ENCODE results near the gene PAX2. TPM values are rescaled to one million over a fixed set of nuclear protein-coding genes. Genes with fewer than 3 reads are reported as not detected.

The PAX2 gene
- total RNA-seq, 2 experiments from 2014 or later = not detected

DNA sequence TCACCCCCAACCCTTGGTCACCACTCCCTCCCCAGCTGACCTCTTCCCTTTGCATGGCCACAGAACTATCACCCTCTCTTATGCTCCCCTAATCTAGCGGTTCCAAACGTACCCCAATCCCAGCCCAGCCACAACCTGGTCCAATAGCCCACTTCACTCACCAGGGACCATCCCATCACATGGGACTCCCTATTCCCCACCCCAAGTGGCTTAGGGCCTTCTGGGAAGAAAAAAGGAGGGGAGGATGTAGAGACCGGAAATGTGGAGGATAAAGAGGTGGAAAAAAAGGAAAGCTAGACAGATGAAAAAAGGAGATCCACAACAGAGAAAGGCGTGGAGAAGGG is 30.3 kb upstream of the PAX2 start:
- H3K36me3 Mint-ChIP-seq = peaks cover 2% of the 10 kb centered on the region
- H3K4me1 Mint-ChIP-seq = peaks cover 5% of the 10 kb centered on the region
- POLR2A ChIA-PET = no interaction called here
- ATAC-seq (ENCODE audit: low read depth) (no peak), DNase-seq (no peak)
- peaks cover 86% of the 10 kb centered on the region for H3K27me3 Mint-ChIP-seq
- H3K27ac Mint-ChIP-seq = no peak overlapping the region
- H3K9me3 Mint-ChIP-seq = no peaks in the 10 kb centered on the region
- peak overlapping the region; percentile 55 for H3K4me3 Mint-ChIP-seq

DNA sequence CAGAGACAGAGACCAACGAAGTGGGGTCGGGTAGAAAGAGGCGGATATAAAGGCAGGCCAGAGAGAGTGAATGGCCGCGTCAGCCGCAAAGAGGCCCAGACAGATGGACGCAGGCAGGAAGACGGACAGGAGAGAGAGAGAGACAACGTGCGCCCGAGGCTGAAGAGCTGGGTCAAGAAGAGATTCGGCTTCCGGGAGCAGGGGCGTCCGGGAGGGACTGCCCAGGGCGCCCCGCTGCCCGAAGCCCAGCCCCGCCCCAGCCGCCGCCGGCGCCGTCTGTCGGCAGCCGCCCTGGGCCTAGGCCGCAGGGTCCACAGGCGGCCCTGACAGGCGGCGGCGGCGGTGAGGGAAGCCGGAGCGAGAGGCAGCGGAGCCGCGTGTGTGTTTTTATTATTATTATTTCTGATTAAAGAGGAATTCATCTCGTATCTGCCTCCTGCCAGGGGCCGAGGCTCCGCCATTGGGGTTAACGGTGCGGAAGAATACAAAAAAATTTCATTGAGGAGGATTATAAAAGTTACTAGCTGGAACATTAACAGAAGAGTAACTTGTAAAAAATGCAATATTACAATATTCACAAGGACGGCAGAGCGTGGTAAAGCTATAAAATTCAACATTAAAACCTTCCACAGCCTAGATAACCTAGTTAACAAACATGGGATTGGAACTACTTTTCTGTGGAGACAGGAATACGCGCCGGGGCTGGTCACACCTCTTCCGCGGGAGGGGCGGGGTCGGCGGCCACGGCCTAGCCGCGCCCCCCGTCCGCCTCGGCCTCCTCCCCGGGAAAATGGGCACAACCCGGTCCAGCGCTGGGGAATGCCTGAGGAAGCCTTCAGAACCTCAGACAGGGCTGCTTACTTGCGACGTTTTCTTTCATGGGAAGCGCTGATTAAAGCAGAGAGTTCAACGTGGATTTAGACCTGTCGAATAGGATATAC is 29.7 kb upstream of the PAX2 start:
- Mint-ChIP-seq H3K27me3 (peaks cover 87% of the 10 kb centered on the region), H3K27ac (no peak overlapping the region), H3K36me3 (peaks cover 2% of the 10 kb centered on the region), H3K4me1 (peaks cover 8% of the 10 kb centered on the region), H3K4me3 (peak overlapping the region; percentile 55), H3K9me3 (no peaks in the 10 kb centered on the region)
- POLR2A ChIA-PET = no interaction called here
- DNase-seq (no peak), ATAC-seq (ENCODE audit: low read depth) (no peak)

DNA sequence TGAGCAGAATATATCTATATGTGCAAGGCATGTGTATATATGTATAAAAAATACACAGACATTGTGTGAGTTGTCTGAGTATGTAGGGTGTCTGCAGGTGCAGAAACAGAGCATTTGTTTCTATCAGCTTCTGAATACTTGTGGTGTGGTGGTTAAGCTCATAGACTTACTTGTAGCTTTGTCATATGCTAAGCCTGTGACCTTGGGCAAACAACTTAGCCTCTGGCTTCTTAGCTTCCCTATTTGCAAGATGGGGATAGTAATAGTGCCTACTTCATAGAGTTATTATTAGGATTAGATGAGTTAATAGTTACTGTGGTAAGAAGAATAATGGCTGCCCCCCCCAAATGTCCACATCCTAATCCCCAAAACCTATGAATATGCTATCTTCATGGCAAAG is 28.2 kb upstream of the PAX2 start:
- DNase-seq (no peak), ATAC-seq (ENCODE audit: low read depth) (no peak)
- POLR2A ChIA-PET = no interaction called here
- no peak overlapping the region for H3K4me3 Mint-ChIP-seq
- no peaks in the 10 kb centered on the region for H3K9me3 Mint-ChIP-seq
- H3K27me3 Mint-ChIP-seq = peaks cover 82% of the 10 kb centered on the region
- peaks cover 2% of the 10 kb centered on the region for H3K36me3 Mint-ChIP-seq
- H3K4me1 Mint-ChIP-seq = peaks cover 8% of the 10 kb centered on the region
- H3K27ac Mint-ChIP-seq = no peak overlapping the region

DNA sequence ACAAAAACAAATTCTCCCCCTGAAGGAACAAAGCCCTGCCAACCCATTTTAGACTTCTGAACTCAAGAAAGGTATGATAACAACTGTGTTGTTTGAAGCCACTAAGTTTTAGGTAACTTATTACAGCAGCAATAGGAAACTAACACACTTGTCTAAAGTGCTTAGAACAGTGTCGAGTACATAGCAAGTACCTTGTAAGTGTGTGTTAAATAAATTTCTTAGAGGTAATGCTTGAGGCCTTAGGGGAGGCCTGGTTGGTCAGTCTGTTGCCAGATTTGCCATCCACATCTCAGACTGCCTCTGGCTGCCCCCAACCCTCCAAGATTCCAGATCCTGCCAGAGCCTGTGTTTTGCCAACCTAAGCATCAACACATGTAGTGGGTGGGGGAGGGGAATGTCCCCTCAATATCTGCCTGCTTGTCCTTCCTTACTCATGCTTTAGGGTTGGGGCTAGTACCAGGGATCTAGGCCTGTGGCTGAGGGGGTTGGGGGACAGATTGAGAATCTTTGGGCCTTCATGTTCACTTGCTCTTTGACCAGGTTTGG is 27.1 kb upstream of the PAX2 start:
- peaks cover 2% of the 10 kb centered on the region for H3K36me3 Mint-ChIP-seq
- H3K27ac Mint-ChIP-seq = no peak overlapping the region
- peaks cover 82% of the 10 kb centered on the region for H3K27me3 Mint-ChIP-seq
- POLR2A ChIA-PET = no interaction called here
- no peaks in the 10 kb centered on the region for H3K9me3 Mint-ChIP-seq
- ATAC-seq (ENCODE audit: low read depth) = no peak
- no peak for DNase-seq
- H3K4me1 Mint-ChIP-seq = peaks cover 10% of the 10 kb centered on the region
- no peak overlapping the region for H3K4me3 Mint-ChIP-seq

DNA sequence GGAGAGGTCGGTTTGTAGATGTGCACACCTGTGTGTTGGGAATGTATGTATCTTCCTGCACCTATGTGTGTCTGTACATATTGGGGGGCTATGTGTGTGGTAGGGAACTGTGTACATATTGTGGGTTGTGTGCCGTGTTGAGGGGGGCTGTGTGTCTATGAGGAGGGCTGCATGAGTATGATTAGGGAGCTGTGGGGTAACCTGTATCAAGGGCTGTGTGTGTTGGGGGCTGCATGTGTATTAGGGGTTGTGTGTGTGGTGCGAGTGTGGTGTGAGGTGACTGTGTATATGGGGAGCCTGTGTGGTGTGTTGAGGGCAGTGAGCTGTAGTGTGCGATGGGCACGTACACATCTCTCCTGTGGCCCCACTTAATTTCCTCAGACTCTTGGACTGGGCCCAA is 22.2 kb upstream of the PAX2 start:
- no peak overlapping the region for H3K4me3 Mint-ChIP-seq
- H3K36me3 Mint-ChIP-seq = peaks cover 2% of the 10 kb centered on the region
- ATAC-seq (ENCODE audit: low read depth) = no peak
- no peak for DNase-seq
- H3K9me3 Mint-ChIP-seq = no peaks in the 10 kb centered on the region
- peaks cover 78% of the 10 kb centered on the region for H3K27me3 Mint-ChIP-seq
- POLR2A ChIA-PET = no interaction called here
- no peak overlapping the region for H3K27ac Mint-ChIP-seq
- peaks cover 7% of the 10 kb centered on the region for H3K4me1 Mint-ChIP-seq

DNA sequence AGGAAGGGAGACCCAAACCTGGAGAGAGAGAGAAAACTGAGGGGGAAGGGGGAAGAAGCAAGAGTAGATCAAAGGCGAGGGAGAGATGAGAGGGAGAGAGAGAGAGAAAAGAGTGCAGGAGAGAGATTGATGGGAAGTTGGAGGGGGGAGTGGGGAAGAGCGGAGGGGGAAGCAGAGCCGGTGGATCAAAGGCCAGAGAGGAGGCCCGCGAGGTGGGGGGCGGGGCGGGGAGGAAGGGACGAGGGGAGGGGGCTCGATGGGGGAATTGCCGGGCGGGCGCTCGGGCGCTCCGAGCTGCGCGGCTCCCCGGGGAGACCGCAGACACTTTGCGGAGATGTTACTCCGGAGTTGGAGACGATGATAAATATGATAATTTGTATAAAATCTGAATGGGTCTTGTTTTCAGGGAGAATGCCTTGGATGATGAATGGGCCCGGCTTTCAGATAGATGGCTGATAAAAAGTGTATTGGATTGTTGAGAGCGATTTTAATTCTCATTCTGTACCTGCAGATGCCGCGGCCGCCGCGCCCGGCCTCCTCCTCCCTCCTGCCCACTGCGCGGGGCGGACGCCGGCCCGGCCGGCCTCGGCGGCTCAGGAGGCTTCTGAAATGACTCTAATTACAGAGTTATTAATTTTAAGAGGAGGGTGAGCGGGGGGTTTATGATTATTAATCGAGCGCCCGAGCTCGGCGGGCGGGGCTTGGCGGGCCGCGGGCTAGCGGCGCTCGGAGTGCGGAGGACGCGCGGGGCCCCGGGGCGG is 21.4 kb upstream of the PAX2 start:
- POLR2A ChIA-PET = no interaction called here
- Mint-ChIP-seq H3K4me1 (peaks cover 7% of the 10 kb centered on the region), H3K4me3 (peak overlapping the region; percentile 20), H3K27me3 (peaks cover 81% of the 10 kb centered on the region), H3K27ac (peak overlapping the region; percentile 44), H3K9me3 (no peaks in the 10 kb centered on the region), H3K36me3 (peaks cover 2% of the 10 kb centered on the region)
- ATAC-seq (ENCODE audit: low read depth) = no peak
- DNase-seq = no peak

DNA sequence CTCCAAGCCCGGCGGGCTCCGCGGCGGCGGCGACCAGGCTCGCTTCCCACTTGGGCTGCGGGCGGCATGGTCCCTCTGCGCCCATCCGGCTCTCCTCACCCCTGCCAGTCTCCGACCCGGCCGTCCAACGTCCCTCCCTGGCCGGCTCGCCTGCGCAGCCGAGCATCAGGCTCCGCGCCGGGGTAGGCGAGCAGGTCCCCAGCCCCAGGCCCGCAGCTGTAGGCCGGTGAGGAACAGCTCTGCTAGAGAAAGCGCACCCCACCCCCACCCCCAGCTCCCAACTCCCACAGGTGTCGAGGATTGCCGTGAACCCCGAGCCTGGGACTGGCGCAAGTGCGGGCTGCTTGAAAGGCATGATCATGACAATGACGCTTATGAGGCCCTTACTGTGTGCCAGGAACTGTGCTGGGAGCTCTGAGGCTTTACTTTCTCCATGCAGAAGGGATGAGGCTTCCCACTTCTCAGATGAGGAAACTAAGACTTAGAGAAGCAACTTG is 20.8 kb upstream of the PAX2 start:
- ATAC-seq (ENCODE audit: low read depth) = no peak
- H3K9me3 Mint-ChIP-seq = no peaks in the 10 kb centered on the region
- peaks cover 9% of the 10 kb centered on the region for H3K4me1 Mint-ChIP-seq
- H3K36me3 Mint-ChIP-seq = peaks cover 2% of the 10 kb centered on the region
- no peak overlapping the region for H3K4me3 Mint-ChIP-seq
- H3K27me3 Mint-ChIP-seq = peaks cover 83% of the 10 kb centered on the region
- POLR2A ChIA-PET = no interaction called here
- no peak overlapping the region for H3K27ac Mint-ChIP-seq
- no peak for DNase-seq

DNA sequence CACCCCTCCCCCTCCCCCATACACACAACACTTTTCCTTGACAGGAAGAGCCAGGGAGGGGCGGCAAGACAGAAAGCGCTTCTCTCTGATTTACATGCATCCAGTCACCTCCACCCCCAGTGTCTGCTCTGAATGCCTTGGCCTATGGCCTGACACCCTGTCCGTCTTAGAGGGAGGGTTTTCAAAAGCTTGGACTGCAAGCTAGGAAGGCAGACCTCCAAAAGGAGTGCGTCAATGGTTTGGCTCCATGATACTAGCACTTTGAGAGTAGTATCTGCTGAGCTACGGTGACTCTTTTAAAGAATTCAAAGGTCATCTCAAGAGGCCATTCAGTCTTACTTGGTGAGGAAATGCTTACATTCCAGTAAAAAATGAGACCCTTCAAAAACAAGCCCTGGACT is 20.3 kb upstream of the PAX2 start:
- Mint-ChIP-seq H3K4me3 (no peak overlapping the region), H3K4me1 (peaks cover 9% of the 10 kb centered on the region), H3K36me3 (peaks cover 2% of the 10 kb centered on the region), H3K9me3 (no peaks in the 10 kb centered on the region), H3K27ac (no peak overlapping the region), H3K27me3 (peaks cover 82% of the 10 kb centered on the region)
- POLR2A ChIA-PET = no interaction called here
- DNase-seq (no peak), ATAC-seq (ENCODE audit: low read depth) (no peak)

DNA sequence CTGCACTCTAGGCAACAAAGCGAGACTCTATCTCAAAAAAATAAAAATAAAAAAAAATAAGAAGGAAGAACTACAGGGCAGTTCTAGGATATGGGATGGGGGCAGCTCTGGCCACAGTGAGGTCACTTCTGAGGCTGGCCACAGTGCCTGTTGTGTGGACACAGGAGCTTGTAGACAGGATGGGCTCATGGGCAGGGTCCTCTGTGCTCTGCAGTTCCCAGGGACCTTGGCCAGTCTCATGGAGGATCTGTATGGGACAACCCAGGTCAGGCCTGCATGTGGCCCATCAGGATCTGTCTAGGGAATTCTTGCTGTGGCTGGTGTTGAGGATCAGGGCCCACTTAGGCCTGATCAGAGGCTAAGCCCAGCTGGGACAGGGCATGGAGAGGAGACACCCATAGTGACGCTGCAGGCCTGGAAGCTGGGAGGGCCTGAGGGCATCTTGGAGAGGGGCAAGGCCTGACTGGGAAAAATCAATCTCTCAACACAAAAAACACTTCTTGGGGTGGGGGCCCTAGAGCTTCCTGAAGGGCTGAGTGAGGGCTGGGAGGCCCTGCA is 19.4 kb upstream of the PAX2 start:
- POLR2A ChIA-PET = no interaction called here
- H3K9me3 Mint-ChIP-seq = no peaks in the 10 kb centered on the region
- H3K27me3 Mint-ChIP-seq = peaks cover 86% of the 10 kb centered on the region
- H3K36me3 Mint-ChIP-seq = peaks cover 2% of the 10 kb centered on the region
- DNase-seq (no peak), ATAC-seq (ENCODE audit: low read depth) (no peak)
- H3K27ac Mint-ChIP-seq = no peak overlapping the region
- H3K4me3 Mint-ChIP-seq = no peak overlapping the region
- H3K4me1 Mint-ChIP-seq = peaks cover 8% of the 10 kb centered on the region

DNA sequence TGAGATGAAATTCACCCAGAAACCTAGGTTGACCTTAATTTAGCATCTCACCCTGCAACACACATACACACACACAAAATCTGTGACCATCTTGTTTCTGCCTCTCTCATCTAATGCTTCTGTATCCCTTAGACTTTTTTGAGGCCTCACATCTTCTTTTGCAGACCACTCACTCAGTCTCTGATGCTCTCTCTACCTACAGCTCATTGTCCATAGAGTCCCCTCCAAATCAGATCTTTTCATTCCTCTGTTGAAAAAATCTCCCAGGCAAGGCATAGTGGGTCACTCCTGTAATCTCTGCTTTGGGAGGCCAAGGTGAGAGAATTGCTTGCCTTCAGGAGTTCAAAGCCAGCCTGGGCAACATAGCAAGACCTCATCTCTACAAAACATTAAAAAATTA is 17.6 kb upstream of the PAX2 start:
- Mint-ChIP-seq H3K9me3 (no peaks in the 10 kb centered on the region), H3K4me1 (peaks cover 11% of the 10 kb centered on the region), H3K4me3 (no peak overlapping the region), H3K27me3 (peaks cover 88% of the 10 kb centered on the region), H3K27ac (no peak overlapping the region), H3K36me3 (peaks cover 2% of the 10 kb centered on the region)
- ATAC-seq (ENCODE audit: low read depth) (no peak), DNase-seq (no peak)
- POLR2A ChIA-PET = no interaction called here

DNA sequence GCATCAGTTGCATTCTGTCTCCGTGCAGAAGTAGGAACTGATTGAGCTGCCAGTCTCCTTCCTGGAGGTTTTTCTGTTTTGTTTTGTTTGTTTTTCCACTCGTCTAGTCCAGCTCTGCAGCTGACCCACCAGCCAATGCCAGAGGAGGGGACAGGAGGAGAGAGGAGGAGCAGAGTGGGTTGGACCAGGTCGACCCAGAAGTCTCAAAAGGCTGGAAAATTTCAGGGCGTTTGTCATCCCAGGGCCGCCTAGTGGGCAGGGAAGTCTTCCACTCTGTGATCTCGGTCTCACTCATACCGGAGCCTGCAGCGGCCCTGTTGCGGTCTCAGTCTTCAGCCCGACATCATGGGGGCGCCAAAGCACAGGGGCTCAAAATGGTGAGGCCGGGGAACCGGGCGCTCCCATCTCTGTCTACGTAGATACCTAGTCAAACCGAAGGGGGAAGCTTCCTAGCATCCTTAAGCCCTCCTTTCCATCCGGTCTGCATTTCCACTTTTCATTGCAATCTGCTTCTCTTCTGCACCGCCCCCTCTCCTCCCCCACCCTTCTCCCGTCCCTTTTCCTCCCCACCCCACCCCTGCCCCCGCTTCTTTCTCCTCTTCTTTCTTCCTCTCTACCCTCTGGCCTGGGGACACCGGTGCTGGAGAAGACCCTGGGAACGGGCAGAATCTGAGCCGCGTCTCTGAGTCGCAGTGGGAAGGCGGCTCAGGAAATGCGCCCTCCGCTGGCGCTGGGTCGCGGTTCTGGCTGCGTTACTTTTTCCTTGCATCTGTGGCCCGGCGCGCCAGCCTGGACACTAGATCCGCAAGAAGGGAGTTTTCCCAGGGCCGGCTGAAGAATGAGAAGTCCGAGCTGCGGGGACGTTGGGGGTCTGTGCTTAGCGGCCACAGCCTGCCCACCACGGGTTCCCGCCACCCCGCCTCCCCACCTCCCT is 16.2 kb upstream of the PAX2 start:
- H3K27me3 Mint-ChIP-seq = peaks cover 89% of the 10 kb centered on the region
- DNase-seq = no peak
- peak overlapping the region; percentile 36 for H3K4me3 Mint-ChIP-seq
- no peaks in the 10 kb centered on the region for H3K9me3 Mint-ChIP-seq
- H3K27ac Mint-ChIP-seq = no peak overlapping the region
- no peaks in the 10 kb centered on the region for H3K36me3 Mint-ChIP-seq
- H3K4me1 Mint-ChIP-seq = peaks cover 6% of the 10 kb centered on the region
- POLR2A ChIA-PET = no interaction called here
- ATAC-seq (ENCODE audit: low read depth) = peak; percentile 54

DNA sequence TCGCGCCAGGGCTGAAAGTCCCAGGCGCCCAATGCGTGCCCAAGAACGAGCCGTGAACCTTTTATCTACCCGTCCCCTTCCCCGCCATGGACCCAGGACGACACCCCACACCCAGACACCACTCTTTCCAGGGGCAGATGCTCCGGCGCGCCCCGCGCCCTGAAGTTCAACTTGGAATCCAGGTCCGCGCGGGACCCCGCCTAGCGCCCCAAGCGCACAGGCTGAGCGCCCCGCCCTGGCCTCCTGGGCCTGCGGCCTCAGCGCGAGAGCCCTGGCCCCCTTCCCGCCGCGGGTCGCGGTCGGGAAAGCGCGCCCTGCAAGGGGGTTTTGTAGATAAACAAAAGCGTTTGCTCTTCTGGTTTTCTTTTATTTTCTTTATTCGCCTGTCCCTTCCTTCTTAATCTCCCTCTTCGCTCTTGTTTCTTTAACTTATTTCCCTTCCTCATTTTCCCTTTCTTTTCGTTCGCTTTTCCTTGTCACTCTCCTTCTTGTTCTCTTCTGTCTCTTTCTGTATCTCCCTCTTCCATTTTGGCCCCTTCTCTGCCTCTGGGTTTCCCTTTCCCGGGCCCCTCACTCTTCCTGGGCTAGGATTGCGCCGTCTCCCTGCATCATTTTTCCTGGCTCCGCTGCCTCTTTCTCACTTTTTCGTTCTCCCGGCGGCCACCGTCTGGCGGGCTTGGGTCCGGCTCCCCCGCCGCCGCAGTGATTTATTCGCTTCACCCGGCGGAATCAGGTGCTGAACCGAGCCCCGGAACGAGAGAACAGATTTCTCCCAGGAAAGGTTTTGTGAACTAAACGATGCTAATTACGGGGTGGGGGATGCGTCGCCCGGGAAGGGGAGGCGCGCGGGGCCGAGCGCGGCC is 15.3 kb upstream of the PAX2 start:
- Mint-ChIP-seq H3K9me3 (no peaks in the 10 kb centered on the region), H3K36me3 (no peaks in the 10 kb centered on the region), H3K27ac (no peak overlapping the region), H3K27me3 (peaks cover 96% of the 10 kb centered on the region), H3K4me3 (peak overlapping the region; percentile 62), H3K4me1 (peaks cover 13% of the 10 kb centered on the region)
- DNase-seq = no peak
- no peak for ATAC-seq (ENCODE audit: low read depth)
- POLR2A ChIA-PET = no interaction called here

Data from activated naive CD8-positive, alpha-beta T cell treated with anti-CD3 and anti-CD28 coated beads, Interleukin-2, amount 10 ng/mL, durations not matched to agents 7 days and 5 days (primary cell).